IMR-90 (cell line): ENCODE measurements around the gene LIPI. TPM values are rescaled to one million over a fixed set of nuclear protein-coding genes. Genes with fewer than 3 reads are reported as not detected.

ENCODE experiments used
- ATAC-seq: fragments of 200-7000 bp; cut with Tn5 transposase; 2 replicates; pipeline ENCODE4 v1.9.1; 2020; ENCODE audit warnings: low read depth, mild to moderate bottlenecking, moderate library complexity
- BruUV-seq: library from RNA; stranded (reverse); fragments of 400-500 nt; replicated peaks from 2 replicates; lab custom pipeline; 2021; lab: Mats Ljungman, UMichigan
- CTCF ChIA-PET: fragments of 300-600 bp; formaldehyde crosslinking; extraction: SDS; loops from one replicate; lab custom pipeline; 2021; ENCODE audit warnings: antibody characterized with exemption; lab: Yijun Ruan, JAX
- POLR2A ChIA-PET: fragments of 300-600 bp; sonication (Branson Sonifier 250); formaldehyde crosslinking; loops from one replicate; lab custom pipeline; 2022; ENCODE audit warnings: antibody characterized with exemption; ENCODE audit not compliant: unreplicated experiment; lab: Charles Lee
- DNase-seq: peaks from one replicate; pipeline ENCODE4 v3.0.0; 2013
- H2AFZ ChIP-seq: replicated peaks from 2 replicates; pipeline ENCODE3; 2013; ENCODE audit warnings: low read length, mild to moderate bottlenecking; ENCODE audit not compliant: poor library complexity
- H2AK5ac ChIP-seq: 2 replicates; pipeline ENCODE4 v1.6.1; 2013; ENCODE audit warnings: low read depth, low read length, inconsistent platforms
- H2AK9ac ChIP-seq: replicated peaks from 2 replicates; pipeline ENCODE3; 2013; ENCODE audit warnings: mild to moderate bottlenecking, low read depth, low read length, moderate library complexity; ENCODE audit not compliant: poor library complexity
- H2BK120ac ChIP-seq: 2 replicates; pipeline ENCODE4 v1.6.1; 2013; ENCODE audit warnings: low read depth, low read length, inconsistent platforms
- H2BK15ac ChIP-seq: 3 replicates; pipeline ENCODE4 v1.6.1; 2013; ENCODE audit warnings: low read depth, low read length, inconsistent platforms
- H2BK20ac ChIP-seq: 2 replicates; pipeline ENCODE4 v1.6.1; 2013; ENCODE audit warnings: low read depth, mild to moderate bottlenecking, inconsistent platforms, low read length, moderate library complexity
- H2BK5ac ChIP-seq: 2 replicates; pipeline ENCODE4 v1.6.1; 2013; ENCODE audit warnings: mild to moderate bottlenecking, low read depth, low read length, inconsistent platforms; ENCODE audit not compliant: poor library complexity, severe bottlenecking
- H3K14ac ChIP-seq: replicated peaks from 2 replicates; pipeline ENCODE4 v1.6.1; 2013; ENCODE audit warnings: low read depth, low read length, inconsistent platforms
- H3K18ac ChIP-seq: 2 replicates; pipeline ENCODE4 v1.6.1; 2013; ENCODE audit warnings: low read depth, low read length, control low read depth
- H3K23ac ChIP-seq: 2 replicates; pipeline ENCODE4 v1.6.1; 2013; ENCODE audit warnings: low read depth, low read length, inconsistent platforms
- H3K27ac ChIP-seq: 2 replicates; pipeline ENCODE4 v1.5.1; 2013; ENCODE audit warnings: mild to moderate bottlenecking, control low read depth, low read length; ENCODE audit not compliant: insufficient read depth
- H3K27me3 ChIP-seq: 2 replicates; pipeline ENCODE4 v1.6.1; 2013; ENCODE audit warnings: low read length; ENCODE audit not compliant: control insufficient read depth, insufficient read depth
- H3K36me3 ChIP-seq: 2 replicates; pipeline ENCODE4 v1.6.1; 2013; ENCODE audit warnings: low read length, mixed read lengths; ENCODE audit not compliant: control insufficient read depth, insufficient read depth
- H3K4ac ChIP-seq: 2 replicates; pipeline ENCODE4 v1.6.1; 2013; ENCODE audit warnings: low read depth, low read length, inconsistent platforms
- H3K4me1 ChIP-seq: 2 replicates; pipeline ENCODE4 v1.6.1; 2013; ENCODE audit warnings: low read length, mixed read lengths; ENCODE audit not compliant: control insufficient read depth, insufficient read depth
- H3K4me2 ChIP-seq: 2 replicates; pipeline ENCODE4 v1.6.1; 2013; ENCODE audit warnings: low read depth, mild to moderate bottlenecking, control low read depth, low read length, moderate library complexity
- H3K4me3 ChIP-seq: 2 replicates; pipeline ENCODE4 v1.5.1; 2013; ENCODE audit warnings: low read depth, mild to moderate bottlenecking, control low read depth, low read length, moderate library complexity; ENCODE audit not compliant: insufficient read depth
- H3K56ac ChIP-seq: 2 replicates; pipeline ENCODE4 v1.6.1; 2013; ENCODE audit warnings: low read length, inconsistent platforms; ENCODE audit not compliant: insufficient read depth; ENCODE audit errors: extremely low read depth
- H3K79me1 ChIP-seq, 2 experiments: 2 replicates each; pipeline ENCODE4 v1.6.1; 2013; ENCODE audit warnings: low read length in 2 of 2, inconsistent platforms in 1 of 2, low read depth in 1 of 2
- H3K9ac ChIP-seq: 2 replicates; pipeline ENCODE4 v1.6.1; 2013; ENCODE audit warnings: low read depth, low read length, control low read depth
- H3K9me1 ChIP-seq: 2 replicates; pipeline ENCODE4 v1.6.1; 2013; ENCODE audit warnings: low read length, inconsistent platforms; ENCODE audit not compliant: insufficient read depth
- H3K9me3 ChIP-seq: 2 replicates; pipeline ENCODE4 v1.6.1; 2013; ENCODE audit warnings: low read length; ENCODE audit not compliant: control insufficient read depth, insufficient read depth
- H4K20me1 ChIP-seq: 2 replicates; pipeline ENCODE4 v1.6.1; 2013; ENCODE audit warnings: low read length, inconsistent platforms; ENCODE audit not compliant: insufficient read depth
- H4K5ac ChIP-seq: 2 replicates; pipeline ENCODE4 v1.6.1; 2013; ENCODE audit warnings: mild to moderate bottlenecking, low read depth, low read length, control low read depth
- H4K8ac ChIP-seq, 2 experiments: 2 replicates each; pipeline ENCODE4 v1.6.1; 2013; ENCODE audit warnings: low read depth in 2 of 2, low read length in 2 of 2, control low read depth in 1 of 2, inconsistent platforms in 1 of 2
- H4K91ac ChIP-seq: 2 replicates; pipeline ENCODE4 v1.6.1; 2013; ENCODE audit warnings: low read depth, low read length, inconsistent platforms; ENCODE audit not compliant: insufficient read depth
- BHLHE40 ChIP-seq: fragments of 150-350 bp; IDR thresholded peaks from 2 replicates; pipeline ENCODE4 v1.6.1; 2016; ENCODE audit warnings: mild to moderate bottlenecking, low read depth, low read length
- CEBPB ChIP-seq: IDR thresholded peaks from 2 replicates; pipeline ENCODE4 v1.6.1; 2012; ENCODE audit warnings: low read depth, low read length, improper control_type of control experiment
- CHD1 ChIP-seq: IDR thresholded peaks from 2 replicates; pipeline ENCODE4 v1.6.1; 2012; ENCODE audit warnings: low read depth, low read length, improper control_type of control experiment
- FOS ChIP-seq: fragments of 150-350 bp; IDR thresholded peaks from 2 replicates; pipeline ENCODE4 v1.6.1; 2016; ENCODE audit warnings: low read depth, low read length
- MAFK ChIP-seq: IDR thresholded peaks from 2 replicates; pipeline ENCODE4 v1.6.1; 2012; ENCODE audit warnings: low read depth, low read length, improper control_type of control experiment
- MAZ ChIP-seq: IDR thresholded peaks from 2 replicates; pipeline ENCODE4 v1.6.1; 2012; ENCODE audit warnings: low read depth, mild to moderate bottlenecking, low read length, improper control_type of control experiment, moderate library complexity, borderline replicate concordance
- MXI1 ChIP-seq: IDR thresholded peaks from 2 replicates; pipeline ENCODE4 v1.6.1; 2012; ENCODE audit warnings: low read depth, mild to moderate bottlenecking, low read length, moderate library complexity, borderline replicate concordance
- NFE2L2 ChIP-seq: fragments of 150-350 bp; IDR thresholded peaks from 2 replicates; pipeline ENCODE4 v1.6.1; 2016; ENCODE audit warnings: low read depth, mild to moderate bottlenecking, low read length
- POLR2A ChIP-seq: IDR thresholded peaks from 2 replicates; pipeline ENCODE4 v1.6.1; 2012; ENCODE audit warnings: mild to moderate bottlenecking, low read depth, low read length
- RAD21 ChIP-seq: IDR thresholded peaks from 2 replicates; pipeline ENCODE4 v1.6.1; 2012; ENCODE audit warnings: low read length, improper control_type of control experiment
- RCOR1 ChIP-seq: IDR thresholded peaks from 2 replicates; pipeline ENCODE4 v1.6.1; 2012; ENCODE audit warnings: mild to moderate bottlenecking, low read length, improper control_type of control experiment; ENCODE audit not compliant: insufficient replicate concordance
- RFX5 ChIP-seq: IDR thresholded peaks from 2 replicates; pipeline ENCODE4 v1.8.0; 2012; ENCODE audit warnings: low read depth, mild to moderate bottlenecking, low read length, moderate library complexity
- SMC3 ChIP-seq: fragments of 150-350 bp; IDR thresholded peaks from 2 replicates; pipeline ENCODE4 v1.6.1; 2016; ENCODE audit warnings: low read depth, mild to moderate bottlenecking, antibody characterized with exemption, low read length, moderate library complexity
- WGBS, 2 experiments: methylation state at CpG; one replicate each; pipeline versions ENCODE4 v1.1.5 to v1.1.7; 2013; ENCODE audit warnings: missing lambda C conversion rate in 2 of 2; ENCODE audit not compliant: insufficient read length in 1 of 2; ENCODE audit errors: extremely low coverage in 2 of 2; 5-methylcytosine and 5-hydroxymethylcytosine counted together
- dilution Hi-C: fragments of 300-500 bp; cut with HindIII; formaldehyde crosslinking; loops from one replicate; pipeline ENCODE4 v1.14.3; 2018; ENCODE audit warnings: low sequenced_read_pairs; ENCODE audit not compliant: unreplicated experiment
- in situ Hi-C: fragments of 300-500 bp; cut with MboI; formaldehyde crosslinking; loops from 3 replicates; pipeline ENCODE4 v1.14.3; 2019; ENCODE audit warnings: low sequenced_read_pairs, inconsistent platforms, mixed read lengths
- intact Hi-C: fragments of 100-400 bp; cut with micrococcal nuclease; formaldehyde crosslinking; loops from 2 replicates; pipeline ENCODE4 v1.10.0; 2022
- polyA plus RNA-seq, 3 experiments: library from polyadenylated mRNA; depleted of rRNA; stranded (reverse); fragments of >200 nt; gene quantifications; 2 replicates each; pipeline ENCODE4 v1.2.3, GENCODE V29; 2012; ENCODE audit warnings: low replicate concordance in 1 of 3
- total RNA-seq: library from RNA; depleted of rRNA; stranded (reverse); fragments of >200 nt; gene quantifications from 2 replicates; pipeline ENCODE4 v1.2.3, GENCODE V29; 2012
- TF ChIP-seq, protein P1 (sequence below): fragments of 150-350 bp; IDR thresholded peaks from 2 replicates; pipeline ENCODE4 v1.6.1; 2017; ENCODE audit warnings: mild to moderate bottlenecking, antibody characterized with exemption, low read length, low read depth
- TF ChIP-seq, protein P2 (sequence below): conservative IDR thresholded peaks from 2 replicates; pipeline ENCODE4 v1.5.1; 2012; ENCODE audit warnings: mild to moderate bottlenecking, low read depth, low read length, improper control_type of control experiment
- TF ChIP-seq, protein P3 (sequence below): fragments of 150-350 bp; IDR thresholded peaks from 2 replicates; pipeline ENCODE4 v1.6.1; 2016; ENCODE audit warnings: low read depth, mild to moderate bottlenecking, low read length, moderate library complexity, borderline replicate concordance

Gene LIPI
- total and polyA plus RNA-seq, 2 of the 4 experiments (the other 2 are of a cell fraction), result not detected

DNA sequence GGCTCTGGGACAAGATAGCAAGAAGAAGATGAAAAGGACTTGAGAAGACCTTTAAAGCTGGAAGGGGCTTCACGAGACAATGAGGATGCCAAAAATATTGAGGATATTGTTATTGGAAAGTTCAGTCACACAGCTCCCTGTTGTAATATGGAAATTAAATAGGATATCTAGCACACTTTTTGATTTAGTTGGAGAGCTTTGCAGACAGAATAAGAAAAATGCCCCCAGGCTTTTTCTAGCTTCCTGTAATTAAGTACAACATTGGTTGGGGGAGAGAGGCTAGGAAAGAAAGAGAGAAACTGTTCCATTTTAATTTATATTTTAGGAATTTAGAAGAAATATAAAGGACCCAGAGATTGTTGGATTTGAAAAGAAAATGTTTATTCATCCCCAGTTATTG is 32.7 kb upstream of the LIPI start:
- Histone ChIP-seq H3K4me2 (no peak overlapping the region), H3K36me3 (no peaks in the 10 kb centered on the region), H2AK9ac (no peak overlapping the region), H3K4me3 (no peak overlapping the region), H2BK20ac (no peak overlapping the region), H3K9ac (no peak overlapping the region), H3K4me1 (no peaks in the 10 kb centered on the region), H2AFZ (no peak overlapping the region), H2BK120ac (no peak overlapping the region), H2BK15ac (no peak overlapping the region), H4K8ac (no peak overlapping the region), H3K27ac (no peak overlapping the region), H4K20me1 (no peaks in the 10 kb centered on the region), H3K27me3 (no peaks in the 10 kb centered on the region), H3K14ac (no peak overlapping the region), H2BK5ac (no peak overlapping the region), H3K18ac (no peak overlapping the region), H3K23ac (no peak overlapping the region), H4K5ac (no peak overlapping the region), H3K9me3 (no peaks in the 10 kb centered on the region), H3K4ac (no peak overlapping the region), H3K9me1 (no peaks in the 10 kb centered on the region), H3K56ac (no peak overlapping the region), H3K79me1 (no peaks in the 10 kb centered on the region), H2AK5ac (no peak overlapping the region), H4K91ac (no peak overlapping the region)
- WGBS, 2 experiments, result no CpG with 5 or more reads among the region's 1 CpG
- DNase-seq (no peak), ATAC-seq (no peak)
- intact Hi-C loops, result no loop called here
- in situ Hi-C loops, result no loop called here
- POLR2A ChIA-PET, result no interaction called here
- TF ChIP-seq BHLHE40, result no peak
- TF ChIP-seq MAZ, result no peak
- TF ChIP-seq, protein P1, sequence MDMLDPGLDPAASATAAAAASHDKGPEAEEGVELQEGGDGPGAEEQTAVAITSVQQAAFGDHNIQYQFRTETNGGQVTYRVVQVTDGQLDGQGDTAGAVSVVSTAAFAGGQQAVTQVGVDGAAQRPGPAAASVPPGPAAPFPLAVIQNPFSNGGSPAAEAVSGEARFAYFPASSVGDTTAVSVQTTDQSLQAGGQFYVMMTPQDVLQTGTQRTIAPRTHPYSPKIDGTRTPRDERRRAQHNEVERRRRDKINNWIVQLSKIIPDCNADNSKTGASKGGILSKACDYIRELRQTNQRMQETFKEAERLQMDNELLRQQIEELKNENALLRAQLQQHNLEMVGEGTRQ, result no peak
- no peak for TF ChIP-seq POLR2A
- no peak for TF ChIP-seq NFE2L2
- no peak for TF ChIP-seq CEBPB
- no peak for TF ChIP-seq RAD21
- TF ChIP-seq MAFK, result no peak
- TF ChIP-seq, protein P2, sequence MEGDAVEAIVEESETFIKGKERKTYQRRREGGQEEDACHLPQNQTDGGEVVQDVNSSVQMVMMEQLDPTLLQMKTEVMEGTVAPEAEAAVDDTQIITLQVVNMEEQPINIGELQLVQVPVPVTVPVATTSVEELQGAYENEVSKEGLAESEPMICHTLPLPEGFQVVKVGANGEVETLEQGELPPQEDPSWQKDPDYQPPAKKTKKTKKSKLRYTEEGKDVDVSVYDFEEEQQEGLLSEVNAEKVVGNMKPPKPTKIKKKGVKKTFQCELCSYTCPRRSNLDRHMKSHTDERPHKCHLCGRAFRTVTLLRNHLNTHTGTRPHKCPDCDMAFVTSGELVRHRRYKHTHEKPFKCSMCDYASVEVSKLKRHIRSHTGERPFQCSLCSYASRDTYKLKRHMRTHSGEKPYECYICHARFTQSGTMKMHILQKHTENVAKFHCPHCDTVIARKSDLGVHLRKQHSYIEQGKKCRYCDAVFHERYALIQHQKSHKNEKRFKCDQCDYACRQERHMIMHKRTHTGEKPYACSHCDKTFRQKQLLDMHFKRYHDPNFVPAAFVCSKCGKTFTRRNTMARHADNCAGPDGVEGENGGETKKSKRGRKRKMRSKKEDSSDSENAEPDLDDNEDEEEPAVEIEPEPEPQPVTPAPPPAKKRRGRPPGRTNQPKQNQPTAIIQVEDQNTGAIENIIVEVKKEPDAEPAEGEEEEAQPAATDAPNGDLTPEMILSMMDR, result no peak
- TF ChIP-seq CHD1, result no peak
- TF ChIP-seq FOS, result no peak
- TF ChIP-seq, protein P3, sequence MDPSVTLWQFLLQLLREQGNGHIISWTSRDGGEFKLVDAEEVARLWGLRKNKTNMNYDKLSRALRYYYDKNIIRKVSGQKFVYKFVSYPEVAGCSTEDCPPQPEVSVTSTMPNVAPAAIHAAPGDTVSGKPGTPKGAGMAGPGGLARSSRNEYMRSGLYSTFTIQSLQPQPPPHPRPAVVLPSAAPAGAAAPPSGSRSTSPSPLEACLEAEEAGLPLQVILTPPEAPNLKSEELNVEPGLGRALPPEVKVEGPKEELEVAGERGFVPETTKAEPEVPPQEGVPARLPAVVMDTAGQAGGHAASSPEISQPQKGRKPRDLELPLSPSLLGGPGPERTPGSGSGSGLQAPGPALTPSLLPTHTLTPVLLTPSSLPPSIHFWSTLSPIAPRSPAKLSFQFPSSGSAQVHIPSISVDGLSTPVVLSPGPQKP, result no peak
- no peak for TF ChIP-seq RCOR1
- no peak for TF ChIP-seq SMC3
- no peak for TF ChIP-seq RFX5
- no peak for TF ChIP-seq MXI1
- dilution Hi-C loops, result no loop called here
- CTCF ChIA-PET, result no interaction called here
- no TSS peak for BruUV-seq
